ENCODE measurements around the gene DNAAF1.

Gene DNAAF1

GRCh38 chr16:84226026-84226425 is 80.9 kb downstream of the DNAAF1 start:
- no peak overlapping the region for H3K4me2 ChIP-seq (ENCODE audit: insufficient read depth, low read length)
- no peaks in the 10 kb centered on the region for H3K79me2 ChIP-seq (ENCODE audit: insufficient read depth, low read length)
- no peaks in the 10 kb centered on the region for H3K36me3 ChIP-seq (ENCODE audit: insufficient read depth, low read length)
- H3K9ac ChIP-seq (ENCODE audit: low read depth, low read length), result no peak overlapping the region
- no peak for TF ChIP-seq EZH2 (IDR thresholded peaks at IDR 0.05; ENCODE audit: borderline replicate concordance, low read depth, low read length, severe bottlenecking)
- TF ChIP-seq, protein P1, sequence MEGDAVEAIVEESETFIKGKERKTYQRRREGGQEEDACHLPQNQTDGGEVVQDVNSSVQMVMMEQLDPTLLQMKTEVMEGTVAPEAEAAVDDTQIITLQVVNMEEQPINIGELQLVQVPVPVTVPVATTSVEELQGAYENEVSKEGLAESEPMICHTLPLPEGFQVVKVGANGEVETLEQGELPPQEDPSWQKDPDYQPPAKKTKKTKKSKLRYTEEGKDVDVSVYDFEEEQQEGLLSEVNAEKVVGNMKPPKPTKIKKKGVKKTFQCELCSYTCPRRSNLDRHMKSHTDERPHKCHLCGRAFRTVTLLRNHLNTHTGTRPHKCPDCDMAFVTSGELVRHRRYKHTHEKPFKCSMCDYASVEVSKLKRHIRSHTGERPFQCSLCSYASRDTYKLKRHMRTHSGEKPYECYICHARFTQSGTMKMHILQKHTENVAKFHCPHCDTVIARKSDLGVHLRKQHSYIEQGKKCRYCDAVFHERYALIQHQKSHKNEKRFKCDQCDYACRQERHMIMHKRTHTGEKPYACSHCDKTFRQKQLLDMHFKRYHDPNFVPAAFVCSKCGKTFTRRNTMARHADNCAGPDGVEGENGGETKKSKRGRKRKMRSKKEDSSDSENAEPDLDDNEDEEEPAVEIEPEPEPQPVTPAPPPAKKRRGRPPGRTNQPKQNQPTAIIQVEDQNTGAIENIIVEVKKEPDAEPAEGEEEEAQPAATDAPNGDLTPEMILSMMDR (IDR thresholded peaks at IDR 0.05; ENCODE audit: borderline replicate concordance, extremely low read depth, low read length, poor library complexity, severe bottlenecking), result no peak
- H4K20me1 ChIP-seq (ENCODE audit: insufficient read depth, low read length), result 0 out of 2 replicates have a peak, but pooled peaks cover 5% of the 10 kb centered on the region
- ATAC-seq (ENCODE audit: insufficient read depth, low read depth), result no peak
- no peak overlapping the region for H2AFZ ChIP-seq (ENCODE audit: low read depth, low read length)
- H3K4me3 ChIP-seq (ENCODE audit: low read depth in 1 of 2, low read length in 2 of 2), result no peak overlapping the region
- H3K4me1 ChIP-seq (ENCODE audit: insufficient read depth, low read length), result no peaks in the 10 kb centered on the region
- H3K27ac ChIP-seq (ENCODE audit: low read length), result no peak overlapping the region
- H3K27me3 ChIP-seq (ENCODE audit: insufficient read depth, low read length, poor library complexity), result peaks cover 7% of the 10 kb centered on the region
- no peaks in the 10 kb centered on the region for H3K9me3 ChIP-seq (ENCODE audit: insufficient read depth, low read length, severe bottlenecking)
- DNase-seq, result no peak
